Upper lobe of left lung (tissue), 6 donors: Measurements from ENCODE around the gene RIMBP2. TPM values are rescaled to one million over a fixed set of nuclear protein-coding genes. Genes with fewer than 3 reads are reported as not detected.
"Not testable (repeated sequence)": the region's sequence is repeated elsewhere in the genome, so short reads cannot be mapped to it uniquely, and the experiment has no call there.

Experiments used
- ATAC-seq, 2 donors: fragments of 200-7000 bp; cut with Tn5 transposase; one replicate each; pipeline ENCODE4 v1.9.1; 2022; ENCODE audit warnings: mild to moderate bottlenecking in 2 of 2, moderate library complexity in 2 of 2; ENCODE audit not compliant: low FRiP score in 2 of 2
- DNase-seq, 2 donors: peaks; one replicate each; pipeline ENCODE4 v3.0.0-alpha.2; 2019 to 2020
- H3K27ac ChIP-seq, 4 donors: fragments of 200-600 bp; sonication (generic); one replicate each; pipeline ENCODE4 v1.5.1; 2016 to 2019
- H3K27me3 ChIP-seq, 4 donors: fragments of 200-600 bp; sonication (generic); one replicate each; pipeline ENCODE4 v1.5.1; 2017 to 2019
- H3K36me3 ChIP-seq, 4 donors: fragments of 200-600 bp; sonication (generic); one replicate each; pipeline ENCODE4 v1.5.1; 2016 to 2019
- H3K4me1 ChIP-seq, 4 donors: fragments of 200-600 bp; sonication (generic); one replicate each; pipeline ENCODE4 v1.5.1; 2018 to 2019
- H3K4me3 ChIP-seq, 4 donors: fragments of 200-600 bp; sonication (generic); one replicate each; pipeline ENCODE4 v1.5.1; 2017 to 2019; ENCODE audit warnings: mild to moderate bottlenecking in 2 of 4, moderate library complexity in 1 of 4
- H3K9me3 ChIP-seq, 4 donors: fragments of 200-600 bp; sonication (generic); one replicate each; pipeline ENCODE4 v1.5.1; 2018 to 2019
- CTCF ChIP-seq, 6 experiments: fragments of 450-650 bp in 4 of 6; fragments of 200-600 bp in 2 of 6; sonication (generic) in 2 of 6; IDR thresholded peaks; one replicate each; pipeline ENCODE4 v1.5.1; 2016 to 2019; ENCODE audit warnings: antibody characterized with exemption in 6 of 6
- EP300 ChIP-seq, 4 donors: sonication (generic); formaldehyde crosslinking; IDR thresholded peaks; one replicate each; pipeline ENCODE4 v1.5.1; 2017; ENCODE audit warnings: antibody characterized with exemption in 4 of 4, control low read depth in 2 of 4
- POLR2A ChIP-seq, 4 donors: fragments of 450-650 bp; IDR thresholded peaks; one replicate each; pipeline ENCODE4 v1.5.1; 2016 to 2017; ENCODE audit warnings: antibody characterized with exemption in 4 of 4, mild to moderate bottlenecking in 2 of 4
- POLR2AphosphoS5 ChIP-seq, 2 donors: sonication (generic); formaldehyde crosslinking; IDR thresholded peaks; one replicate each; pipeline ENCODE4 v1.5.1; 2017; ENCODE audit warnings: antibody characterized with exemption in 2 of 2
- WGBS, 2 donors: methylation state at CpG; one replicate each; pipeline ENCODE4 v1.1.5; 2017 to 2018; 5-methylcytosine and 5-hydroxymethylcytosine counted together
- total RNA-seq, 6 donors: library from RNA; depleted of rRNA in 4 of 6; stranded (reverse); fragments of >200 nt in 4 of 6; gene quantifications; one replicate each; pipeline versions ENCODE4 v1.1.0 to v1.2.1, GENCODE V29; 2016 to 2021
- donor health status: DM: no; HTN: no; CAD: no; lungs with moderate emphysema.
- donor health status: DM: no; HTN: yes; CAD: no; lungs with severe emphysema.

The RIMBP2 gene
- total RNA-seq, 6 donors from 2014 or later, result 0.23 to 3.9 (median 0.44) TPM; not detected in 1

- H3K4me3 ChIP-seq, result no peak overlapping the region
- ATAC-seq, result no peak
- no peaks in the 10 kb centered on the region for H3K36me3 ChIP-seq
- no peaks in the 10 kb centered on the region for H3K9me3 ChIP-seq
- no peak for TF ChIP-seq CTCF (IDR thresholded peaks at IDR 0.05)
- TF ChIP-seq EP300 (IDR thresholded peaks at IDR 0.05), result no peak
- TF ChIP-seq POLR2AphosphoS5 (IDR thresholded peaks at IDR 0.05), result no peak
- no peak for TF ChIP-seq POLR2A (IDR thresholded peaks at IDR 0.05)
- H3K4me1 ChIP-seq, result no peaks in the 10 kb centered on the region
- WGBS, 2 donors, result 68 to 78% methylated on average over 11 of the region's 11 CpGs
- H3K27me3 ChIP-seq, result no peaks in the 10 kb centered on the region
- no peak overlapping the region for H3K27ac ChIP-seq
- no peak for DNase-seq
Observed at GRCh38 chr12:130588696-130589539, 127.2 kb downstream of the RIMBP2 start.

- H3K4me1 ChIP-seq, result no peaks in the 10 kb centered on the region
- ATAC-seq (no peak), DNase-seq (no peak)
- WGBS, 2 donors, result 90% methylated on average over 4 of the region's 4 CpGs
- H3K27me3 ChIP-seq, result no peaks in the 10 kb centered on the region
- H3K27ac ChIP-seq, result no peak overlapping the region
- H3K4me3 ChIP-seq, result no peak overlapping the region
- TF ChIP-seq EP300 (IDR thresholded peaks at IDR 0.05) (no peak), POLR2AphosphoS5 (IDR thresholded peaks at IDR 0.05) (no peak), POLR2A (IDR thresholded peaks at IDR 0.05) (no peak), CTCF (IDR thresholded peaks at IDR 0.05) (no peak)
- no peaks in the 10 kb centered on the region for H3K36me3 ChIP-seq
- no peaks in the 10 kb centered on the region for H3K9me3 ChIP-seq
Observed at GRCh38 chr12:130587966-130588365, 128.1 kb downstream of the RIMBP2 start.

DNA sequence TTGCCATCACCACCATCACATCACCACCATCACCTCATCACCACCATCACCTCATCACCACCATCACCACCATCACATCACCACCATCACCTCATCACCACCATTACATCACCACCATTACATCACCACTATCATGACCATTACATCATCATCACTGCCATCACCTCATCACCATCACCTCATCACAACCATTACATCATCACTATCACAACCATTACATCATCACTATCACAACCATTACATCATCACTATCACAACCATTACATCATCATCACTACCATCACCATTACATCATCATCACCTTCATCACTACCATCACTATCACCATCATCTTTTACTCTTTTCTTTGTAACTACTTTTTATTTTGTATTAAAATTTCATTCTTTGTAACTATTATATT, 131.6 kb downstream of the RIMBP2 start:
- not testable (repeated sequence) for ATAC-seq, H3K9me3 ChIP-seq, H3K4me1 ChIP-seq, H3K27me3 ChIP-seq, H3K4me3 ChIP-seq, H3K36me3 ChIP-seq, H3K27ac ChIP-seq, DNase-seq

GRCh38 chr12:130583800-130584199, 132.3 kb downstream of the RIMBP2 start:
- WGBS, 2 donors, result 78 to 88% methylated on average over 4 of the region's 4 CpGs
- Histone ChIP-seq H3K4me1 (no peaks in the 10 kb centered on the region), H3K4me3 (no peak overlapping the region), H3K36me3 (no peaks in the 10 kb centered on the region), H3K27ac (no peak overlapping the region), H3K9me3 (no peaks in the 10 kb centered on the region), H3K27me3 (no peaks in the 10 kb centered on the region)
- no peak for TF ChIP-seq POLR2AphosphoS5 (IDR thresholded peaks at IDR 0.05)
- TF ChIP-seq CTCF (IDR thresholded peaks at IDR 0.05), result no peak
- no peak for TF ChIP-seq EP300 (IDR thresholded peaks at IDR 0.05)
- TF ChIP-seq POLR2A (IDR thresholded peaks at IDR 0.05), result no peak
- ATAC-seq (no peak), DNase-seq (no peak)

DNA sequence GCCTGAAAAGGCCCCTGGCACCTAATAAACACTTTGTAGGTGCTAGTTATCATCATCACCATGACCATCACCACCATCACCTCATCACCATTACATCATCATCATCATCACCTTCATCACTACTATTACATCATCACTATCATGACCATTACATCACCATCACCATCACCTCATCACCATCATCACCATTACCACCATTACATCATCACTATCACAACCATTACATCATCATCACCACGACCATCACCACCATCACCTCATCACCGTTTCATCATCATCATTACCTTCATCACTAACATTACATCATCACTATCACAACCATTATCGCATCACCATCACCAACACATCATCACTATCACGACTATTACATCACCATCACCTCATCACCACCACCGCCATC, 132.8 kb downstream of the RIMBP2 start:
- no peak for DNase-seq
- WGBS, 2 donors, result 83 to 86% methylated on average over 5 of the region's 5 CpGs

More for the DNA sequence above, 132.8 kb downstream of the RIMBP2 start:
- Histone ChIP-seq H3K27ac (no peak overlapping the region), H3K9me3 (no peaks in the 10 kb centered on the region), H3K4me1 (no peaks in the 10 kb centered on the region), H3K27me3 (no peaks in the 10 kb centered on the region), H3K36me3 (no peaks in the 10 kb centered on the region), H3K4me3 (no peak overlapping the region)
- TF ChIP-seq CTCF (IDR thresholded peaks at IDR 0.05) (no peak), POLR2A (IDR thresholded peaks at IDR 0.05) (no peak), EP300 (IDR thresholded peaks at IDR 0.05) (no peak), POLR2AphosphoS5 (IDR thresholded peaks at IDR 0.05) (no peak)
- no peak for ATAC-seq
